Left ventricle myocardium inferior (tissue), 1 donor: ENCODE data around the gene IGFBPL1. TPM values are rescaled to one million over a fixed set of nuclear protein-coding genes. Genes with fewer than 3 reads are reported as not detected.

Source experiments
- DNase-seq: peaks from one replicate; pipeline ENCODE4 v3.0.0-alpha.2; 2020
- H3K27ac ChIP-seq: fragments of 200-600 bp; replicated peaks from 2 replicates; pipeline ENCODE4 v1.8.0; 2021
- H3K27me3 ChIP-seq: fragments of 200-600 bp; 2 replicates; pipeline ENCODE4 v1.8.0; 2021; ENCODE audit warnings: low read depth
- H3K36me3 ChIP-seq: fragments of 200-600 bp; 2 replicates; pipeline ENCODE4 v1.8.0; 2021
- H3K4me1 ChIP-seq: fragments of 200-600 bp; 2 replicates; pipeline ENCODE4 v1.8.0; 2021
- H3K4me3 ChIP-seq: fragments of 200-600 bp; 2 replicates; pipeline ENCODE4 v1.8.0; 2021; ENCODE audit warnings: mild to moderate bottlenecking, moderate library complexity
- H3K9me3 ChIP-seq: fragments of 200-600 bp; replicated peaks from 2 replicates; pipeline ENCODE4 v1.8.0; 2021
- intact Hi-C: fragments of 100-400 bp; cut with micrococcal nuclease; formaldehyde crosslinking; loops from one replicate; pipeline ENCODE4 v1.11.0; 2022
- total RNA-seq: library from RNA; stranded (reverse); fragmentation: NEBNext Ultra II Directional; extraction: Animal tissue kit (Norgen Biotek cat#: 25700); gene quantifications from one replicate; pipeline ENCODE4 v1.2.1, GENCODE V29; 2021
- TF ChIP-seq, protein P1 (sequence below): fragments of 200-600 bp; IDR thresholded peaks from 2 replicates; pipeline ENCODE4 v1.8.0; 2021; ENCODE audit warnings: antibody characterized with exemption, mild to moderate bottlenecking, borderline replicate concordance
- donor health status: DM: no; HTN: yes; CAD: no; lungs with severe emphysema.

The IGFBPL1 gene
- total RNA-seq, 1 donor from 2014 or later, result not detected

DNA sequence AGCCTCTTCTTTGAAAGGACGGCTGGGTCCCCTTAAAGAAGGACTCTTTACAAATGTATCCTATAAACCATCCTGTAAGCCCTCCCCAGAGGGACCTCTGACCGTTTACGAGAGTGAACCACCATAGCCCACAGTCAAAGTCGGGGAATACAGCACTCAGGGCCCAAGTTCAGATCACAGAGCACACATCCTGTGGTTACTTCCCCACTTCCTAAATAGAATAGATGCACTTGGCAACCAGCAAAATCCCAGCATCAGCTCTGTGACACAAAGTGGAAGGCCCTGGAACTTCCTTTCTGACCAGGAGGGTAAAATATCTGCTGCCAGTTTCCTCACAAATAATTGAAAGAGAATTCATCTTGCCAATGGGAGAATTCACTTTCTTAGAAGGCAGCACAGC is 6.9 kb upstream of the IGFBPL1 start:
- H3K9me3 ChIP-seq, result no peaks in the 10 kb centered on the region
- no peaks in the 10 kb centered on the region for H3K36me3 ChIP-seq
- peaks cover 55% of the 10 kb centered on the region for H3K27me3 ChIP-seq
- H3K27ac ChIP-seq, result no peak overlapping the region
- DNase-seq, result no peak
- no peaks in the 10 kb centered on the region for H3K4me1 ChIP-seq
- intact Hi-C loops, result no loop called here
- H3K4me3 ChIP-seq, result no peak overlapping the region
- TF ChIP-seq, protein P1, sequence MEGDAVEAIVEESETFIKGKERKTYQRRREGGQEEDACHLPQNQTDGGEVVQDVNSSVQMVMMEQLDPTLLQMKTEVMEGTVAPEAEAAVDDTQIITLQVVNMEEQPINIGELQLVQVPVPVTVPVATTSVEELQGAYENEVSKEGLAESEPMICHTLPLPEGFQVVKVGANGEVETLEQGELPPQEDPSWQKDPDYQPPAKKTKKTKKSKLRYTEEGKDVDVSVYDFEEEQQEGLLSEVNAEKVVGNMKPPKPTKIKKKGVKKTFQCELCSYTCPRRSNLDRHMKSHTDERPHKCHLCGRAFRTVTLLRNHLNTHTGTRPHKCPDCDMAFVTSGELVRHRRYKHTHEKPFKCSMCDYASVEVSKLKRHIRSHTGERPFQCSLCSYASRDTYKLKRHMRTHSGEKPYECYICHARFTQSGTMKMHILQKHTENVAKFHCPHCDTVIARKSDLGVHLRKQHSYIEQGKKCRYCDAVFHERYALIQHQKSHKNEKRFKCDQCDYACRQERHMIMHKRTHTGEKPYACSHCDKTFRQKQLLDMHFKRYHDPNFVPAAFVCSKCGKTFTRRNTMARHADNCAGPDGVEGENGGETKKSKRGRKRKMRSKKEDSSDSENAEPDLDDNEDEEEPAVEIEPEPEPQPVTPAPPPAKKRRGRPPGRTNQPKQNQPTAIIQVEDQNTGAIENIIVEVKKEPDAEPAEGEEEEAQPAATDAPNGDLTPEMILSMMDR, result no peak

DNA sequence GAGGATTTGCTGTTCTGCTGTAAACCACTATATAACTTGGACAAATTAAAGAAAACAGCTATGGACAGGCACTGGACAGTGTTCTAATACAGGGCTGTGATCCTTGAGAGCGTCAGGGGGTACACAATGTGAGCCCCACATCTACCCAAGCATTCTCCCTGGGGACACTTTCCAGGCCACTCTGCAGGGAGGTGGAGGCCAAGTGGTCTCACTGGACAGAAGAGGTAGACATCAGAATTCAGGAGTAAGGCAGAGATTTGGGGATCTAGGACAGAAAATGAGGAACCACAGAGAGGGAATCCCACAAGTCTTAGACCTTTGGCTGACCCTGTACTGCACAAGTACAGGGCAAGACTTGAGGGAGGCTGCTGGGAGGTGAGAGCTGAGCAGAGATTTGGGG is 3.8 kb upstream of the IGFBPL1 start:
- Histone ChIP-seq H3K4me3 (no peak overlapping the region), H3K36me3 (no peaks in the 10 kb centered on the region), H3K27ac (no peak overlapping the region), H3K9me3 (no peaks in the 10 kb centered on the region), H3K4me1 (peaks cover 4% of the 10 kb centered on the region), H3K27me3 (peaks cover 86% of the 10 kb centered on the region)
- TF ChIP-seq, protein P1, result no peak
- intact Hi-C loops, result no loop called here
- no peak for DNase-seq

DNA sequence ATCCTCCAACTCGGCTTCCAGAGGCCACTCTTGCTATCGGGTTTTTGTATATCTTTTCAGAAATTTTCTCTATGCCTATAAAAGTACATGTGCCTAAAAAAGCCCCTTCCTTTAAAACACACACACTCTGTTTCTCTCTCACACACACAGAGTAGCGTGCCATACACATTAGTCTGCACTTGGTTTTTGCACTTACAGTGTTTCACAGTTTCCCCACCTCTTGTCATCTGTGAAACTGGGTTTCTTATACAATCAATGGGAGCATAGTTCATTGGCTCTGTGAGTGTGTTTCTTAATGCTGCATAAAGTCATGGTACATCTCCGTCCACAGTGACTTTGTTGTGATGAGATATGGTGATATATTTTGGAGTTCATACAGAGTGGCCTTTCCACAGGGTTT is 664 bp upstream of the IGFBPL1 start:
- no peak for DNase-seq
- intact Hi-C loops, result no loop called here
- TF ChIP-seq, protein P1, result no peak
- Histone ChIP-seq H3K9me3 (no peaks in the 10 kb centered on the region), H3K27me3 (peaks cover 100% of the 10 kb centered on the region), H3K4me3 (peak overlapping the region; percentile 56), H3K4me1 (peaks cover 4% of the 10 kb centered on the region), H3K27ac (no peak overlapping the region), H3K36me3 (no peaks in the 10 kb centered on the region)

DNA sequence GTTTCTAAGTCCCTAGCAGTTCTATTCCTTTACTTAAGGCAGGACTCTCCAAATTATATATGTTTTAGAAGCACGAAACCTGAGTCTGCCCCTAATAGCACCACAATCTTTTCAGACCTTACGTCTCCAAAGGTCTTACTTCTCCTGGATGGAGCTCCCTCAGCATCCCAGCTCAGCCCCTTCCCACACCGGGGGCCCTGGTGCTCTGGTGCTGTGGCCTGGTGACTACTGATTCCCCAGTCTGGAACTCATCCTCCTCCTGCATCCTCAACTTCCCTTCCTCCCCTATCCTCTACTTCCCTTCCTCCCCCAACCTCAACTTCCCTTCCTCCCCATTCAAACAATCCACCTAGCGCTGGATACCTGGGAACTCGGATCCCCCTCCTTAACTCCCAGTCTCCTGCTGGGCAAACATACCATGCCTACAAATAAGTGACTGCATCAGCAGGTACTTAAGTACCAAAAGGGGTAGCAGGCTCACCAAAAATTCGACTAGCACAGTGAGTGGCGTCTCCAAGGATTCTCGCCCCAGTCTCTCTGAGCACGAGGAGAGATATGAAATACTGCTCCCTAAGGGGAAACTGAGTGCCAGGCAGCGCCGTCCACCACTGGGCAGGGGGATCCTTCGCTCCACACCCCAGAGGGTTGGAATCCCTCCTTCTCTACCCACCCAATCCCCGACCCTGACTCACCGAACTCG is 831 bp downstream of the IGFBPL1 start:
- H3K9me3 ChIP-seq, result no peaks in the 10 kb centered on the region
- peak overlapping the region; percentile 56 for H3K4me3 ChIP-seq
- H3K4me1 ChIP-seq, result peaks cover 4% of the 10 kb centered on the region
- H3K27me3 ChIP-seq, result peaks cover 87% of the 10 kb centered on the region
- DNase-seq, result no peak
- no peak overlapping the region for H3K27ac ChIP-seq
- TF ChIP-seq, protein P1, result no peak
- no peaks in the 10 kb centered on the region for H3K36me3 ChIP-seq
- intact Hi-C loops, result no loop called here

GRCh38 chr9:38422555-38423260 is 1.5 kb downstream of the IGFBPL1 start:
- Histone ChIP-seq H3K4me1 (peaks cover 4% of the 10 kb centered on the region), H3K27me3 (peaks cover 80% of the 10 kb centered on the region), H3K9me3 (no peaks in the 10 kb centered on the region), H3K4me3 (no peak overlapping the region), H3K36me3 (no peaks in the 10 kb centered on the region), H3K27ac (no peak overlapping the region)
- no peak for DNase-seq
- intact Hi-C loops, result no loop called here
- TF ChIP-seq, protein P1, result no peak
